GM18526 (cell line): ENCODE results near the gene TIMP1.

Experiments used
- POLR2A ChIP-seq: IDR thresholded peaks from 3 replicates; pipeline ENCODE4 v1.6.1; 2011; ENCODE audit not compliant: insufficient read length; ENCODE audit errors: extremely low read depth

Gene TIMP1

DNA sequence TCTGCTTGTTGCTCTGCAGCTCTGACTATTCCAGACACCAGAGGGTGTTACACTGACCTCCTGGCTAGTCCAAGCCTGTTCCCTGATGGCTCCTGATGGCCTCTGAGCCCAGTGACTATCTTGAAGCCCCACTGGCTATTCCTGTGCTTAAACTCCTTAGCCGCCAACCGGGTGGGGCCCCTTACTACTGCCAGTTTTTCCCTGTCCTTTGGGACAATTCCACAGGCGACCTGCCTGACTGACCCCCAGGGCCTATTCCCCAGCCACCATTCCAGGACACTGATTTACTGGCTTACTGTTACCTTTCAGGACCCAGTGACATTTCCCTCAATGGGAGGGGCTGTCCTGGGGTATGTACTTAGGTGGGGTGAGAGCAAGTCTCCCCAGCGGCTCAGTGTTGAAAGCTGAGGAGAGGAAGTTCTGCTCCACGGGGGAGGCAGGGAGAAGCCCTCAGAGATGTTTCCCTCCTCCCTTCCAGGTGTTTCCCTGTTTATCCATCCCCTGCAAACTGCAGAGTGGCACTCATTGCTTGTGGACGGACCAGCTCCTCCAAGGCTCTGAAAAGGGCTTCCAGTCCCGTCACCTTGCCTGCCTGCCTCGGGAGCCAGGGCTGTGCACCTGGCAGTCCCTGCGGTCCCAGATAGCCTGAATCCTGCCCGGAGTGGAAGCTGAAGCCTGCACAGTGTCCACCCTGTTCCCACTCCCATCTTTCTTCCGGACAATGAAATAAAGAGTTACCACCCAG is 4.0 kb downstream of the TIMP1 start:
- TF ChIP-seq POLR2A = no peak

DNA sequence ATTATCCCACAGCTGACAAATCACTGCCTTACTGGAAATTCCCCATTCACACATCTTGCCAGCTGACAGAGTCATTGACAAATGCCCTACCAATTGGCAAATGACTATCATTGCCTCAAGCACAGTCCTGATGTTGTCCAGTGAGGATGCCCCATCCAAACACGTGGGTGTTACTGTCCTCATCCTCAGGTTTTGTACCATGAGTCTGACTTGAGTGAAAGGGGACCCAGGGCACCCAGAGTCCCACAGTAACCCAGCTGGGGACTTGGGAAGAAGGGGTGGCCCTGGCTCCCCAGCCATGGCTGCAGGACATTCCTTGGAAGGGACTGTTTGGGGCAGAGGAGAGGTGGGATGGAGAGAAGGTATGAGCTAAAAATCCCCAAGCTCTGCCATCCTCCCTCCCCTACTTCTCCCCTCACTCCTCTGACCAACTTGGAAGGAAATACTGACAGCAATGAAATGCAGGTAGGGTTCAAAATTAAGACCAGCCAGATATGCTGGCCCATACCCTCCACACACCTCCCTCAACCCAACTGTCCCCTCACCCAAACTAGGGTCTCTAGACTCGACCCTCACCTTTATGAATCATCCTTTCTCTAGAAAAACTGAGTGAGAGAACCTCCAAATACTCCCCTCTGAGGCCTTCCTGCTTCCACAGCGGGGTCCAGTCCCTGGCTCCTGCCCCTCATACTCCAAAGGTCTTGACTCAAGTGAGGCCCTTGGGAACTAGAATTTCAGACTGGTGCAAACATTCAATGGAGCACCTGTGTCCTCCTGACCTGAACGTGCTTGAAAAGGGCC is 5.1 kb downstream of the TIMP1 start:
- no peak for TF ChIP-seq POLR2A

DNA sequence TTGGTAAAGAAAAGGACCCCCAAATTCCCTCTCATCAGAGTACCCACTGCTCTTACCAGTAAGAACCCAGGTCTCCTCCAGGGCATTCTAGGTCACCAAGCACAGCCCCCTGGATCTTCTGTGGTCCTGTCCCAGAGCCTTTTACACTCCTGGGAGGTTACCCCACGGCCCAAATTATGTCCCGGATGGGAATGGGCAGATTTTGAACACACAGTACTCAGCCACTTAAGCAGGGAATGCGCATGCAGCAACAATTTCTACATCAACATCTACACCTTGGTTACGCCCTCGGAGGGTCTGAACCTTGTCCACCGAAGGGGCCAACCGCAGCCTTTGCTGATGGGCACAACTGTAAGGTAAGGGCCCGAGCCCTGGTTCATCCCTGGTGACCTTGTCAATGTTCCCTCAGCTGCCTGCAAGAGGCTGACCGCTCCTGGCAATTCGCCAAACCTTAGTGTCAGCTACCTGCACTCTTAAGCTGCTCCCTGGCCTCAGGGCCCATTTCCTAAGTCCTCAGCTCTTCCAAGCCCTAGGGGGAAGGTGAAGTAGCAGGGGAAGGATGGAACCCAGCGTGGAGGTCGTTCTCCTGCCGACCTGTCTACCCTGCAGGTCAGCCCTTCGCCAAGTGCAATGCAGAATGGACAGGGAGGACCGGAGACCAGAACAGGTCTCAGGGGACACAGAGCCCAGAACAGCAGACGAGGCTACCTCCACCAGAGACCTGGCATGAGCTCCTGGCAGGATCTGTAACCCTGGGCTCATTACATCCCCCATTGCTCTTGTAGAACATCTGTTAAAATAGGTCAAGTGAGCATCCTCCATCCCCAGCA is 5.9 kb downstream of the TIMP1 start:
- no peak for TF ChIP-seq POLR2A

DNA sequence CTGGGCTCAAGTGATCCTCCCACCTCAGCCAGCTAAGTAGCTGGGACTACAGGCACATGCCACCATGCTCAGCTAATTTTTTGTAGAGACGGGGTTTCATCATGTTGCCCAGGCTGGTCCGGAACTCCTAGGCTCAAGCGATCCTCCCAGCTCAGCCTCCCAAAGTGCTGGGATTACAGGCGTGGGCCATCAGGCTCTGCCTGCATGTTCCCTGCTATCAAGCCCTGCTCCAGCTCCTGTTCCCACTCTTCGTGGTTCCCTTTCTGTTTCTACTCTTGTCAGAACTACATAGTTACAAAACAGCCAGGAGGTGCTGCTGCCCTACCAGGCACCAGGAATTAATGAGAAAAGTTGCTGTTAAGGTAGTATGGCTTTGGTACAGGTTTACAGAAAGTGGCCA is 8.7 kb downstream of the TIMP1 start:
- TF ChIP-seq POLR2A = no peak

DNA sequence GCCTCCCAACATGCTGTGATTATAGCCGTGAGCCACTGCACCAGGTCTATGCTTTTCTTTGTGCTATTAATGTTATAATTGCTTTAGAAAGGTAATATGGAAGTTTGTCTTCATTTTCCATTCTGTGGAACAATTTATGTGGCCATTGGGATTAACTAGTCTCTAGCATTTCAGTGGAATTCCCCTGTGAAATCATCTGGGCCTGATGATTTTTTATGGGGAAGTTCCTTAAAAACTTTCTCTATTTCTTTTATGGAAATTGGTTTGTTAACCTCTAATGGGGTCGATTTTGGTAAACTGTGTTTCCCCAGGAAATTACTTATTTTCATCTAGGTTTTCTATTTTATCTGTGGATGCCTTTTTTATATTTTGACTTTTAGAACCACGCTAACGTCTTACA is 11.3 kb downstream of the TIMP1 start:
- no peak for TF ChIP-seq POLR2A

DNA sequence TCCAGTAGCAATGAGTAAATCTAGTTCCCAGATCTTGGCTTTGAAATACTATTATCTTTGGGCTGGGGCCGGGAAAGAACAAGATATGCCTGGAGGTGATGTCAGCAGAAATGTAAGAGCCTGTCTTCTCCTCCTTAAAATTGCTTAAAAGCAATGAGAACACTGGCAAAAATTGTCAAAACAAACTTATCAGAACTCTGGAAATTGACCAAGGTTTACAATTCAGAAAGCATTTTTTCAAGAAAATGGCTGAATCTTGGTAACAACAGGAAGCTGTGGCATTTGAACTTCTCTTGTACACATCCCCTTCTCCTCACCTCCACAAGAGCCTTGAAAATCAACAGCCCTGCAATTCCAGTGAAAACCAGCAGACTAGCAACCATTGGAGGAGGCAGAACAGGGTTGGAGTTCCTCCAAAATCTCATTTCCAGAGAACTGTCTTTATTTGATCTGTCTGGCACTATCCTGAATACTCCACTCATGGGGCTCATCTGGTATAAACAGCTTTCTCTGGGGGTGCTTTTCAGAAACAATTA is 13.5 kb downstream of the TIMP1 start:
- TF ChIP-seq POLR2A = no peak

DNA sequence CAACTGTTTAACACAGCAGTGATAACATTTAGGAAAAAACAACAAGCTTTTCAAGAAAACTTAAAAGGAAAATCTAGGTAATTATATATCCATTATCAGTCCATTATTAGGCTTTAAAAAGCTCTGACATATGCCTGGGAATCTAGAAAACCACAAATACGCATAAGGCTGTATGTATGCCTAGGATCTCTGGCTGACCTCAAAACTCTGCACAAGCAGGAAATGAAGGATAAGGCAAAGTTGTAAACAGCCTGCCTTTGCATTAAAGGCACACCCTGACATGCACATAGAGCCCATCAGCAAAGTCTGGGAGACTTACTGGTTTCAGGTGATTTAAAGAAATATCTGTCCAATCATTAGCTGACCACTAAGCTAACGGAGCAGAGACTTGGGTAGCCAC is 14.0 kb downstream of the TIMP1 start:
- no peak for TF ChIP-seq POLR2A

DNA sequence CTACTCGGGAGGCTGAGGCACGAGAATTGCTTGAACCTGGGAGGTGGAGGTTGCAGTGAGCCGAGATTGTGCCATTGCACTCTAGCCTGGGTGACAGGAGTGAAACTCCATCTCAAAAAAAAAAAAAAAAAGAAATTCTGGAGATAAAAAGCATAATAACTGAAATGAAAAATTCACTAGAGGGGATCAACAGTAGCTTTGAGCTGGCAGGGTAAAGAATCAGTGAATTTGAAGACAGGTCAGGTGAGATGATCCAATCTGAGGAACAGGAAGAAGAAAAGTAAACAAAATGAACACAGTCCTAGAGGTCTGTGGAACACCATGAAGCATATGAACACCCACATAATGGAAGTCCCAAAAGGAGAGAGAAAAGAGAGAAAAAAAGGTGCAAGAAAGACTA is 15.0 kb downstream of the TIMP1 start:
- TF ChIP-seq POLR2A = no peak

DNA sequence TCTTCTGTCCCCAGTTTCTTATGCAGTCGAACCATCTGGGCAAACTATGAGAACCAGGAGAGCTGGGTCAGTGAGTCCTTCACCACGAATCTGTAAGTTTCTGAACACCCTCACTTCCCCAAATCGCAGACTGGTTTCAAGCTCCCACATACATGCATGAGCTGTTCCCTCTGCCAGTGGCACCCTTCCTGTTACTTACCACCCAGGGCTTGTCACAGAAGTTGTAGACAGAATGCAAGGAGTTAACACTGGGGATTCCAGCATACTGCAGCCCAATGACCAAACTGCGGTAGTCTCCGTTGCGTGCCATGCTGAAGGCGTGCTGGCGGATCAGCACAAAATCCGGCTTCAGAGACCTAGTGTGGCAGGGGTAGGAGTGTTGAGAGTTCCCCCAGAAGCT is 22.8 kb downstream of the TIMP1 start:
- no peak for TF ChIP-seq POLR2A

DNA sequence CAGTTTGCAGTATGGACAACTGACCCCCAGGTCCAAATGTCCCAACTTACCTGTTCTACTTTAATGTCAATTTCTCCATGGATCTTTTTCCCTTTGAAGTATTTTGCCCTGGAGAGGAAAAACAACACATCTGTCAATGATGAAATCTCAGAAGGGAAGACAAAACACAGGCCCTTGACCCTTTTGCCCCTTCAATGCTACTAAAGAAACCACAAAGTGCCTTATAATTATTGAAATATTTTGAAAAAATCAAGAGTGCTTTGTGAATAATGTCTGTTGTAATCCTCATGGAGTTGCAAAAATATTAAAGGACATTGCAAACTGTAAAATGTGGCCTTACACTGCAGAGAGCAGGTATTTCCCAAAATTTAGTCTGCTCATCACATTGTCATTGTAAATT is 24.9 kb downstream of the TIMP1 start:
- no peak for TF ChIP-seq POLR2A

DNA sequence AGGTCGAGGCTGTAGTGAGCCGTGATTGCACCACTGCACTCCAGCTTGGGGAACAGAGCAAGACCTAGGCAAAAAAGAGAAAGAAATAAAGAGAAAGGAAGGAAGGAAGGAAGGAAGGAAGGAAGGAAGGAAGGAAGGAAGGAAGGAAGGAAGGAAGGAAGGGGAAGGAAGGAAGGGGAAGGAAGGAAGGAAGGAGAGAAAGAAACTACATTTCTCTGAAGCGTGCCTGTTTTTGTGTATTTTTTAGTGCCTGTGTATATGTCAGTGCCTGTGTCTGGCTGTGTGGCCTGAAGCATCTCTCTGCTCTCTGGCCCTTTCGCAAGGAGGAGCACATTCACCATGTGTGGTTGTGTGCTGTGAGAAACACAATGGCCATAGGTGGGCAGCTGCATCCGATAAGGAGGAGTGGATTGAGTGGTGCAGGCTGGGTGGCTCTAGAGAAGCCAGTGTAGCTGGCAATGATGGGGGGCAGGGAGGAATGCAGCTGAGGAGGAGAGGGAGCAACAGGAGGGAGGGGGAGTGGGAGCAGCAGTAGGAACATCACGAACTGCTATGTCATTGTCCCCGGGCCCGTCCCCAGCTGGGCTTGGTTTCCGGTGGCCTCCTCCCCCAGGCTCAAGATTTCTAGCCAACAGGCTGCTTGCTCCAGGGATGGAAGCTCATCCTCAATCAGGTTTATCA is 26.0 kb downstream of the TIMP1 start:
- no peak for TF ChIP-seq POLR2A

DNA sequence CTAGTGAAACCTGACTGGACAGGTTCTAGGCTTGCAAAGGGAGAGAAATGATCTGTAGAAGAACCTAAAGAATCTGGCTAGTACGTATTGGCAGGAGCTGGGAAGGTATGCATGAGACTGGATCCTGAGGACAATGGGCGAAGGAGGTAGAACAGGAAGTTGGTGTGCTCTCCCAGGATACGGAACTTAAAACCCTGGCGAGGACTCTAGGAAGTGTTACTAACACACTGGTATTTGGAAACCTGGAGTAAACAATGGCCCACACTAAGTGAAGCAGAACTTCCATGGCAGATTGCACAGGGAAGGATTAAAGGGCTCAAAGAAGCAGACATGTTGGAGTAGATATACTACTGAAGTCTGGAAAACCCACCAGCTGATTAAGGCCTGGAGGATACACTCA is 28.3 kb downstream of the TIMP1 start:
- TF ChIP-seq POLR2A = no peak

DNA sequence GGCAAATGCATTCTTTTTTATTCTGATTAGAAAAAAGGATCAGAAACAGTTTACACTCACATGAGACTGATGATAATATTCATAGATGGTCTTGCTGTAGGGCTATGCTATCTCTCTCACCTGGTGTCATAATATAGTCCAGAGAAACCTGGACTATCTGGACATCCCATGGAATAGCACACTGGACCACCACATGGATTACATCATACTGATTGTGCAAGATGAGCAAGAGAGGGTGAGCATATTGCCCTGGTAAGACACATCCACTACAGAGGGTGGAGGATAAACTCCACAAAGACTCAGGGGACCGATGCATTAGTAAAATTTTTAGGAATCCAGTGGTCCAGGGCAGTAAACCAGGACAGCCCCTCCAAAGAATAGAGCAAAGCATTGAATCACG is 29.3 kb downstream of the TIMP1 start:
- TF ChIP-seq POLR2A = no peak

DNA sequence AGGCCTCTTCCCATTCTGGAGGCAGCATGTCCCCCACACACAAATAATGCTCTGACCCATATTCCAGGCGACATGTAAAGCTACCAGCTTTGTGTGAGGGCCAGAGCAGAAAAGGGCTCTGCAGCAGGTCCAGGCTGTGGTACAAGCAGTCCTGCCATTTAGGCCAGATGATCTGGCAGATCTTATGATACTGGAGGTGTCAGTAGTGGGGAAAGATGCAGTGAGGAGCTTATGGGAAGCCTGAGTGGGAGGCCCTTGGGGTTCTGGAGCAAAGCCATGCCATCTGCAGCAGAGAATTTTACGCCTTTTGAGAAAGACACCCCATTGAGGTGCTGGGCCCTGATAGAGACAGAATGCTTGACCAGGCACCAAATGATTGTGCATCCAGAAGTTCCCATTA is 29.7 kb downstream of the TIMP1 start:
- no peak for TF ChIP-seq POLR2A

DNA sequence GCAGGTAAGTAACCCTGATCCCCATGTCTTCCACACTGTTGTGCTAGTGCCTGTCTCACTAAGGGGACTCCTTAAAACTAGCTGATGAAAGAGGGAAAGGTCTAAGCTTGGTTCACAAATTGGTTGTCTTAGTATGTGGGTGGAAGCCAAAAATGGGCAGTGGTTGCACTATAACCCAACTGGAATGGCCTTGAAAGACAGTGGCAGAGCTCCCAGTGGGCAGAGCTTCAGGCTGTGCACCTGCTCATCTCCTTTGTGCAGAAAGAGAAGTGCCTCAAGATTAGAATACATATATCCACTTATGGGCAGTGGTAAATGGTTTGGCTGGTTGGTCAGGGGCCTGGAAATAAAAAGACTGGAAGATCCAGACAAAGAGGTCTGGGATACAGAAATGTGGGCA is 30.2 kb downstream of the TIMP1 start:
- no peak for TF ChIP-seq POLR2A
